Lung (tissue), 12 donors: ENCODE results near the gene MCAT. TPM values are rescaled to one million over a fixed set of nuclear protein-coding genes. Genes with fewer than 3 reads are reported as not detected.
A peak's percentile ranks its signal among the peaks of the same experiment; 100 is the strongest.
"Not testable (repeated sequence)": the region's sequence is repeated elsewhere in the genome, so short reads cannot be mapped to it uniquely, and the experiment has no call there.

ENCODE experiments used
- ATAC-seq: fragments of 200-7000 bp; cut with Tn5 transposase; one replicate; pipeline ENCODE4 v1.9.1; 2020; ENCODE audit warnings: moderate number of reproducible peaks; ENCODE audit not compliant: insufficient read depth, low FRiP score
- DNase-seq, 3 donors: peaks; one replicate each; pipeline ENCODE4 v3.0.0-alpha.2; 2013 to 2017
- H3K27ac ChIP-seq, 2 donors: one replicate each; pipeline ENCODE4 v1.5.1; 2013; ENCODE audit warnings: mild to moderate bottlenecking in 2 of 2, moderate library complexity in 2 of 2, control low read depth in 1 of 2, inconsistent platforms in 1 of 2, low read depth in 1 of 2, low read length in 1 of 2
- H3K27me3 ChIP-seq, 3 donors: one replicate each; pipeline ENCODE4 v1.5.1; 2013; ENCODE audit warnings: low read length in 2 of 3; ENCODE audit not compliant: control insufficient read depth in 3 of 3, insufficient read depth in 3 of 3
- H3K36me3 ChIP-seq, 4 donors: one replicate each; pipeline ENCODE4 v1.5.1; 2013; ENCODE audit warnings: low read length in 4 of 4, mild to moderate bottlenecking in 1 of 4, moderate library complexity in 1 of 4; ENCODE audit not compliant: control insufficient read depth in 4 of 4, insufficient read depth in 4 of 4
- H3K4me1 ChIP-seq, 5 donors: one replicate each; pipeline ENCODE4 v1.5.1; 2013; ENCODE audit warnings: low read length in 5 of 5, mild to moderate bottlenecking in 2 of 5, moderate library complexity in 1 of 5; ENCODE audit not compliant: control insufficient read depth in 5 of 5, insufficient read depth in 5 of 5
- H3K4me3 ChIP-seq: one replicate; pipeline ENCODE4 v1.5.1; 2013; ENCODE audit warnings: mild to moderate bottlenecking, control low read depth, moderate library complexity
- H3K9ac ChIP-seq, 2 donors: one replicate each; pipeline ENCODE4 v1.5.1; 2013; ENCODE audit warnings: low read length in 2 of 2, control low read depth in 1 of 2; ENCODE audit not compliant: insufficient read depth in 1 of 2
- H3K9me3 ChIP-seq, 4 donors: one replicate each; pipeline ENCODE4 v1.5.1; 2013; ENCODE audit warnings: low read length in 3 of 4, mild to moderate bottlenecking in 1 of 4, moderate library complexity in 1 of 4; ENCODE audit not compliant: control insufficient read depth in 4 of 4, insufficient read depth in 3 of 4
- CTCF ChIP-seq: IDR thresholded peaks from 2 replicates; pipeline ENCODE4 v1.5.1; 2012; ENCODE audit warnings: mild to moderate bottlenecking; ENCODE audit errors: control extremely low read depth, extremely low read depth
- WGBS, 2 donors: extraction: QIAGEN DNeasy Blood & Tissue Kit; methylation state at CpG; one replicate each; pipeline ENCODE4 v1.1.7; 2013; 5-methylcytosine and 5-hydroxymethylcytosine counted together
- polyA plus RNA-seq, 2 donors: library from polyadenylated mRNA; stranded (reverse); fragments of 200-250 nt; gene quantifications; one replicate each; pipeline ENCODE4 v1.2.1, GENCODE V29; 2013
- total RNA-seq, 2 donors: library from RNA; depleted of rRNA in 1 of 2; stranded (reverse); fragments of >200 nt in 1 of 2; gene quantifications; one replicate each; pipeline ENCODE4 v1.2.1, GENCODE V29; 2014 to 2021
- donor health status: control.
- donor health status: control.
- donor health status: Bipolar disorder and iron deficiency.
- donor health status: healthy.
- donor health status: DM: yes; HTN: yes; CAD: no.

Gene MCAT
- total and polyA plus RNA-seq, 4 donors = 15.6 to 23.9 (median 21.0) TPM

DNA sequence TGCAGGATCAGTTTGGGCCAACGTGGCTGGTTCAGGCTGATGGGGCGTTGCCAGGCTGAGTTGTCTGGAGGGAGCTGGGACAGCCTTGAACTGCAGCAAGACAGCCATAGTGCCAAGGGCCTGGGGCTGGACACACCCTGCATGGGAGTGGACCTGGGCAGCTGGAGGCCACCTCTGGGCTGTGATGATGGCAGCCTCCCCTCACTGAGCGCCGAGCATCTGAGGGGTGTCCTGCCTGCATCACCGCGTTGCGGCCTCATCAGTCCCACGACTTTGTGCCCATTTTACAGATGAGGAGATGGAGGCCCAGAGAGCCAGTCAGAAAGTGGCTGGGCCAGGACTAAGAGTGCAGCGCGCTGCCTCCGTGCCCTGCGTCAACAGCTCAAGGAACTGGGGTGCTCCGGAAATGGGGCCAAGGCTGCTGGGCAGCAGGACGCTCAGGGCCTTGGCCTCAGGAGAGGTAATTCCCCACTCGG lies 7.6 kb upstream of the MCAT start:
- peaks cover 0 to 5% (median 0%) of the 10 kb centered on the region in 4 donors for H3K36me3 ChIP-seq
- no peak for TF ChIP-seq CTCF
- H3K4me3 ChIP-seq = peak overlapping the region; percentile 27
- peak overlapping the region in 1 of 2 donors; percentile 66 for H3K27ac ChIP-seq
- 71 to 72% methylated on average over 15 of the region's 15 CpGs for WGBS, 2 donors
- ATAC-seq = no peak
- no peaks in the 10 kb centered on the region for H3K9me3 ChIP-seq
- peaks cover 0 to 14% (median 12%) of the 10 kb centered on the region in 5 donors for H3K4me1 ChIP-seq
- no peaks in the 10 kb centered on the region for H3K27me3 ChIP-seq
- H3K9ac ChIP-seq = peak overlapping the region in 1 of 2 donors; percentile 47
- no peak for DNase-seq

DNA sequence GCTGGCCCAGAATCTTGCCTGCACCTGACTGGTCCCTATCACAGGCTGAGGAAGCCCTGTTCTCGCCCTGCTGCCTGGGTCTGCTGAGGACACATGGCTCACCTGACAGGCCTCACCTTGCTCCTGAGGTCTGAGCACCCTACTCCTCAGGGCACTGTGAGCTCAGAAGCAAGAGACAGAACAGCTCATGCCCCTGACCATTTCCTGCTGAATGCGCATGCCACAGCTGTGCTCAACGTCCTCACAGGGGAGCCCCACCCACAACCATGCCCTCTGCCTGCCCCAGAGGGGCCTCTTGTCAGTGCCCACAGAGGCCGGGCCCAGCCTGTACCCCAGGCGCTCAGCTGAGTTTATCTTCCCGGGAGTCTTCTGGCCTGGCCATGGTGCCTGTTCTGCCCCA lies 5.4 kb upstream of the MCAT start:
- H3K4me3 ChIP-seq = no peak overlapping the region
- TF ChIP-seq CTCF = no peak
- H3K27me3 ChIP-seq = no peaks in the 10 kb centered on the region
- whole genome bisulfite sequencing, 2 donors = 25 to 49% methylated on average over 6 of the region's 6 CpGs
- H3K9ac ChIP-seq = no peak overlapping the region
- no peak overlapping the region for H3K27ac ChIP-seq
- H3K36me3 ChIP-seq = no peaks in the 10 kb centered on the region
- peaks cover 0 to 14% (median 7%) of the 10 kb centered on the region in 5 donors for H3K4me1 ChIP-seq
- ATAC-seq (no peak), DNase-seq (no peak)
- H3K9me3 ChIP-seq = no peaks in the 10 kb centered on the region

DNA sequence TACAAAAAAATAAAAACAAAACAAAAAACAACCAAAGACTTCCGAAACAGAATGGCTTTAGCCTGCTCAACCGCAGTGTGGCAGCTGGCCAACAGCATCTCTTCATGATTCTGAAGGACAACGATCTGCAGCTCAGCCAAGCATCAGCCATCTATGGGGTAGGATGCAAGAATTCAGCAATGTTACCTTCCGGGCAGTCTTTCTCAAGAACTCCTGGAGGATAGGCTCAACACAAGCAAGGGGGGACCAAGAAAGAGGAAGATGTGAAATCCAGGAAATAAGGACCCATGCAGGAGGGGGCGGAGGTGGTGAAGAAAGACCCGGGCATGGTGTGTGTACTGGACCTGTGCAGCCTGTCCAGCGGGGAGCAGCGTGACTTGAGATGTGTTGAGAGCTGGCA lies 4.6 kb upstream of the MCAT start:
- H3K27ac ChIP-seq = peak overlapping the region in 1 of 2 donors; percentile 45
- no peaks in the 10 kb centered on the region for H3K36me3 ChIP-seq
- no peak overlapping the region for H3K4me3 ChIP-seq
- WGBS, 2 donors = 28 to 47% methylated on average over 8 of the region's 8 CpGs
- H3K4me1 ChIP-seq = peaks cover 0 to 13% (median 8%) of the 10 kb centered on the region in 5 donors
- DNase-seq (no peak), ATAC-seq (no peak)
- no peak for TF ChIP-seq CTCF
- H3K9ac ChIP-seq = no peak overlapping the region
- peaks cover 0 to 1% (median 0%) of the 10 kb centered on the region in 4 donors for H3K9me3 ChIP-seq
- no peaks in the 10 kb centered on the region for H3K27me3 ChIP-seq

DNA sequence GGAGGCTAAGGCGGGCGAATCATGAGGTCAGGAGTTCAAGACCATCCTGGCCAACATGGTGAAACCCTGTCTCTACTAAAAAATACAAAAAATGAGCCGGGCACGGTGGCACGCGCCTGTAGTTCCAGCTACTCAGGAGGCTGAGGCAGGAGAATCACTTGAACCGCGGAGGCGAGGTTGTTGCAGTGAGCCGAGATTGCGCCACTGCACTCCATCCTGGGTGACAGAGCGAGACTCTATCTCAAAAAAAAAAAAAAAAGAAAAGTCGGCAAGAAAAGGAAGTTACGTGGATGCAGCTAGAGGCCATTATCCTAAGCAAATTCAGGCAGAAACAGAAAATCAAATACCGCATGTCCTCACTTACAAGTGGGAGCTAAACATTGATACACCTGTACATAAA lies 3.1 kb upstream of the MCAT start:
- H3K9me3 ChIP-seq, H3K4me3 ChIP-seq, H3K27me3 ChIP-seq, H3K36me3 ChIP-seq, H3K27ac ChIP-seq, H3K9ac ChIP-seq, DNase-seq, H3K4me1 ChIP-seq, ATAC-seq: not testable (repeated sequence)
- 51 to 74% methylated on average over 15 of the region's 15 CpGs for whole genome bisulfite sequencing, 2 donors

GRCh38 chr22:43145371-43145770 lies 2.2 kb upstream of the MCAT start:
- not testable (repeated sequence) for H3K27ac ChIP-seq, H3K9ac ChIP-seq, H3K4me3 ChIP-seq, H3K9me3 ChIP-seq, H3K27me3 ChIP-seq, H3K36me3 ChIP-seq, ATAC-seq, H3K4me1 ChIP-seq, DNase-seq
- 92% methylated on average over 8 of the region's 8 CpGs for WGBS, 2 donors
